HG03469 (cell line): ENCODE data around the gene METTL6.
A peak's percentile ranks its signal among the peaks of the same experiment; 100 is the strongest.
"Not testable (repeated sequence)": the region's sequence is repeated elsewhere in the genome, so short reads cannot be mapped to it uniquely, and the experiment has no call there.

Experiments used
- ATAC-seq: cut with Tn5 transposase; IDR thresholded peaks from one replicate; pipeline ENCODE4 v1.9.1; 2021; ENCODE audit warnings: mild to moderate bottlenecking, moderate library complexity, moderate number of reproducible peaks; ENCODE audit not compliant: unreplicated experiment

METTL6 gene

GRCh38 chr3:15405448-15406050 is 21.8 kb downstream of the METTL6 start:
- no peak for ATAC-seq

- ATAC-seq = no peak
These were observed 22.6 kb downstream of the METTL6 start for GRCh38 chr3:15404767-15405166.

DNA sequence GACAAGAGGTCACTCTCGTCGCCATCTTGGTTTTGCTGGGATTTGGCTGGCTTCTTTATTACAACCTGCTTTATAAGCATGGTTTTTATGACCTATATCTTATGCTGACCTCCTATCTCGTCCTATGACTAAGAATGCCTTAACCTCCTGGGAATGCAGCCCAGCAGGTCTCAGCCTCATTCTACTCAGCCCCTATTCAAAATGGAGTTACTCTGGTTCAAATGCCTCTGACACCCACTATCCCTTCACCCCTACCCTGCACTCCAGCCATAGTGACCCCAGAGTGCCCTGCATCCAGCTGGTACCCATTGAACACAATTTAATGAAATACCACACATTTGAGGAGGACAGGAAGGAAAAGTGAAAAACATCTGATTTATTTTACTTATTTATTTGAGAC is 23.4 kb downstream of the METTL6 start:
- ATAC-seq = no peak

DNA sequence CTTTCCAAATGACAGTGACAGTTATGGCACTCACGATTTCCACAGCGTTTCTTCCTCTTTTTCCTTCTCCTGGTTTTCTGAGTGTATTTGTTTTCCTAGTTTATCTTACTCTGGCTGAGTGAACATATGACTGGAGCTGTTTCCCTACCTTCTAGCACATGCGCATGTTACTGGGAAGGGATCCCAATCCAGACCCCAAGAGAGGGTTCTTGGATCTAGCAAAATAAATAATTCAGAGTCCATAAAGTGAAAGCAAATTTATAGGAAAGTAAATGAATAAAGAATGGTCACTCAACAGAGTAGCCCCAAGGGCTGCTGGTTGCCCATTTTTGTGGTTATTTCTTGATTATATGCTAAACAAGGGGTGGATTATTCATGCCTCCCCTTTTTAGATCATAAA is 23.8 kb downstream of the METTL6 start:
- ATAC-seq = no peak

GRCh38 chr3:15401936-15402335 is 25.4 kb downstream of the METTL6 start:
- no peak for ATAC-seq

DNA sequence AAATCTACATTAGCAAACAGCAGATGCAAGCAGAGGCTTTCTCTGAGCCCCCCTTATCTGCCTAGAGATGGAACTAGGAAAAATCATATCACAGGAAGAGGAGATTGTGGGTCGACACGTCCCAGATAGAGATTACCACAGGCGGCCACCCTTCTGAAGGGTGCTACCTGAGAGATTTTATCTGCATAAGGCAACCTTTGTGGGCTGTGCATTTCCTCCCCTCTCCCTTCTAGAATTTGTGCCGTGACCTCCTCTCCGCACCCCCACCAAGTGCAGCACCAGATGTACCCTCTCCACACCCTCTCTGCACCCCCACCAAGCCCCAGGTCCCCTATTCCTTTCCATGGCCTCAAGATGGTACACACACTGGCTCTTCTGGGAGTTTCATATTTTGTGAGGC is 27.4 kb downstream of the METTL6 start:
- ATAC-seq = no peak

DNA sequence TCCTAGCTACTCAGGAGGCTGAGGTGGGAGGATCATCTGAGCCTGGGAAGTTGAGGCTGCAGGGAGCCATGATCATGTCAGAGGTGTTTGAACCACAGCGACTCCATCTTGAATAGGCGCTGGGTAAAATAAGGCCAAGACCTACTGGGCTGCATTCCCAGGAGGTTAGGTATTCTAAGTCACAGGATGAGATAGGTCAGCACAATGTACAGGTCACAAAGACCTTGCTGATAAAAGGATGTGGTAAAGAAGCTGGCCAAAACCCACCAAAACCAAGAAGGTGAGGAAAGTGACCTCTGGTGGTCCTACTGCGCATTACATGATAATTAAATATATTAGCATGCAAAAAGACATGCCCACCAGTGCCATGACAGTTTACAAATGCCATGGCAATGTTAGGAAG is 28.6 kb downstream of the METTL6 start:
- not testable (repeated sequence) for ATAC-seq

GRCh38 chr3:15393252-15393651 is 34.1 kb downstream of the METTL6 start:
- ATAC-seq = not testable (repeated sequence)

- no peak for ATAC-seq
These were observed 36.3 kb downstream of the METTL6 start for GRCh38 chr3:15391007-15391406.

- ATAC-seq = no peak
These were observed 36.9 kb downstream of the METTL6 start for GRCh38 chr3:15390460-15390859.

GRCh38 chr3:15388335-15388734 is 39.0 kb downstream of the METTL6 start:
- not testable (repeated sequence) for ATAC-seq

DNA sequence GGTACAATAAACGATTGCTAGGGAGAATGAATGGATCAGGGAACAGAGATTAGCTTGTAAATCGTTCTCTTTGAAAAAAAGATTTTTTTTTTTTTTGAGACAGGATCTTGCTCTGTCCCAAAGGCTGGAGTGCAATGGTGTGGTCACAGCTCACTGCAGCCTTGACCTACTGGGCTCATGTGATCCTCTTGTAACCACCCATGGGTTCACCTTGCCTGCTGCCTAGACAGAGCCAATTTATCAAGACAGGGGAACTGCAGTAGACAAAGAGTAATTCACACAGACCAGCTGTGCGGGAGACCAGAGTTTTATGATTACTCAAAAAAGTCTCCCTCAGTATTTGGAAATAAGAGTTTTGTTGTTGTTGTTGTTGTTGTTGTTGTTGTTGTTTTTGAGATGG is 39.6 kb downstream of the METTL6 start:
- no peak for ATAC-seq

DNA sequence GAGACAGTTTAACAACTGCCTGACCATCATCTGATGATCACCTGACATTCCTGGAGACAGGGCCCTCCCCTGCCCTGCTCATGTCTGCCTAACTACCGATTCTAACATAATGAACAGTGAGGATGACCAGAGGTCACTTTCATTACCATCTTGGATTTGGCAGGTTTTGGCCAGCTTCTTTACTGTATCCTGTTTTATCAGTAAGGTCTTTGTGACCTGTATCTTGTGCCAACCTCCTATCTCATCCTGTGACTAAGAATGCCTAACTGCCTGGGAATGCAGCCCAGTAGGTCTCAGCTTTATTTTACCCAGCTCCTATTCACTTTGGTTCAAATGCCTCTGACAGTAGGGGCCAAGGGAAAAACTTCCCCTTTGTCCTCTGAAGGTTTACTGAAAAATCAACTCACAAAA is 40.2 kb downstream of the METTL6 start:
- no peak for ATAC-seq

GRCh38 chr3:15386654-15386955 is 40.7 kb downstream of the METTL6 start:
- ATAC-seq = not testable (repeated sequence)

- no peak for ATAC-seq
These were observed 41.3 kb downstream of the METTL6 start for GRCh38 chr3:15385901-15386653.

- not testable (repeated sequence) for ATAC-seq
These were observed 42.1 kb downstream of the METTL6 start for GRCh38 chr3:15385238-15385695.

DNA sequence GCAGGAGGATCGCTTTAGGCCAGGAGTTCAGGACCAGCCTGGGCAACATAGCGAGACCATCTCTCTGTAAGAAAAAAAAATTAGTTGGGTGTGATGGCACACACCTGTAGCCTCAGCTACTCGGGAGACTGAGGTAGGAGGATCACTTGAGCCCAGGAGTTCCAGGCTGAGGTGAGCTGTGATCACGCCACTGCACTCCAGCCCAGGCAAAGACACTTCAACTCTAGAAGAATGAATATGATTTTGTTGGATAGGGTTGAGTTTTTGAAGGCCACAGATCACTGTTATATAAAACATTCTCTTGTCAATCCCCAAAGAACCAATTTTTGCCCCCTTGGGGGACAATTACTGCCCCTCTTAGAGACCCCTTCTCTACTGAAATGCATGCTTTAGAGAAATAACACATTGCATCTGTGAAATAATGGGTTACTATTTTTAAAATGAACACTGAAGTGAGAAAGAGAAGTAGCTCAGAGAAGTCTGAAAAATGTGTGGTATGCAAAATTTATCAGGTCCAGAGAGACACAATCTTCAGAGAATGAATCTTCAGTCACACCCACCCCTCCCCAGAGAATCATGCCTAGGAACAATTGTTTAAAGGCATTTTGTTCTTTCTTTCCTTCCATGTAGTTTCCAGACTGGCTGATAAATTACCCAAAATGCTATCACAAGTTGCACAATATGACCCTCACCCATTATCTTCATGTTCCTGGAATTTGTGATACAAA is 42.7 kb downstream of the METTL6 start:
- peak; percentile 67 for ATAC-seq

DNA sequence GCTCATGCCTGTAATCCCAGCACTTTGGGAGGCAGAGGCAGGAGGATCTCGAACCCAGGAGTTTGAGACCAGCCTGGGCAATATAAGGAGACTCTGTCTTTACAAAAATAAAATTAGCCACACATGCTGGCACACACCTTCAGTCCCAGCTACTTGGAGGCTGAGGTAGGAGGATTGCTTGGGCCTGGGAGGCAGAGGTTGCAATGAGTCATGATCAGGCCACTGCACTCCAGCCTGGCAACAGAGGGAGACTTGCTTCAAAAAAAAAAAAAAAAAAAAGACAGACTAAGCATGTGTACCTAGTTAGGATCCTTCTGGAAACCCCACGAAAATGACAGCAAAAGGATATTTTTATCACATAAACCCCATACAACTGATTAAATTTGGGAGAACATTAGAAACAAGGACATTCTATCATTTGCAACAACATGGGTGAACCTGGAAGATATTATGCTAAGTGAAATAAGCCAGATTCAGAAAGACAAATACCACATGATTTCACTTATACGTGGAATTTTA is 44.9 kb downstream of the METTL6 start:
- no peak for ATAC-seq

DNA sequence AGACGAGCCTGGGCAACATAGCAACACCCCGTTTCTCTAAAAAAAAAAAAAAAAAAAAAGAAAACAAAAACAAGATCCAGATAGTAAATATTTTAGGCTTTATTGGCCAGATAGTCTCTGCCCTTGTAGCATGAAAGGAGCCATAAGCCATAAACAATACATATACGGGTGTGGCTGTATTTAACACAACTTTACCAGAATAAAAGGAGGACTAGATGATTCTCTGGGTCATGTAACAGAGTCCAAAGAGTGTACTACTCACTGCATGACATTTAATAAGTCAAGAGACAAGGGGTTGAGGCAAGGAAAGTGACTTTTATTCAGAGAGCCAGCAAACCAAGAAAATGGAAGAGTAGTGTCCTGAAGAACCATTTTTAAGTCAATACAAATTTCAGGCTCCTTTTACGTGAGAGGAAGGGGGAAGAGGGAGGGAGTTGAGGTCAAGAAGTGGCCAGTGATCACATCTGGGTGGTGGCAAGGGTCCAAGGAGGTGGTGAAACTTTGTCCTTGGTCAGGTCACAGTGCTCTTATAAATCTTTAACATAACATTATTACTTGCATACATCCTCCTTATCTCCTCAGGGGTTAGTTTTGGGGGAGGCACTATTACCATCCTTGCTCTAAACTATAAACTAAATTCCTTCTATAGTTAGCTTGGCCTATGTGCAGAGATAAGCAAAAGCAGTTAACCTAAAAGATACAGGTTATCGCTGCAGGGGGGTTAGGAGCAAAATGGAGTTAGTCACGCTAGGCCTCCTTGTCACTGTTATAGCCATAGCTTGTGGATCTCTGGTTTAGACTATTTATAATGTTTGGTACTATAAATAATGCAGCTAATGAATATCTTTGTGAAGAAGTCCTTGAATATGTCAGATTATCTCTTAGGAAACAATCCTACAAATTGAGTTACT is 46.1 kb downstream of the METTL6 start:
- no peak for ATAC-seq

- ATAC-seq = peak; percentile 60
These were observed 49.2 kb downstream of the METTL6 start for GRCh38 chr3:15377961-15378791.
